OCI-LY7 (cell line): ENCODE data around the gene G2E3. TPM values are rescaled to one million over a fixed set of nuclear protein-coding genes. Genes with fewer than 3 reads are reported as not detected.

Source experiments
- BruUV-seq: library from RNA; stranded (reverse); fragments of 400-500 nt; replicated peaks from 2 replicates; lab custom pipeline; 2021; lab: Mats Ljungman, UMichigan
- CTCF ChIA-PET: fragments of 300-600 bp; sonication (Branson Sonifier 250); formaldehyde crosslinking; loops from one replicate; lab custom pipeline; 2022; ENCODE audit warnings: antibody characterized with exemption; ENCODE audit not compliant: unreplicated experiment; lab: Charles Lee
- POLR2A ChIA-PET: fragments of 300-600 bp; sonication (Branson Sonifier 250); formaldehyde crosslinking; loops from one replicate; lab custom pipeline; 2022; ENCODE audit warnings: antibody characterized with exemption; lab: Charles Lee
- DNase-seq: peaks from one replicate; pipeline ENCODE4 v3.0.0-alpha.2; 2015; ENCODE audit warnings: low spot score
- H2AFZ ChIP-seq: fragments of 200-600 bp; sonication (generic), shearing (Covaris generic); 2 replicates; pipeline ENCODE4 v1.6.1; 2014; ENCODE audit warnings: mild to moderate bottlenecking, antibody characterized with exemption, low read length, moderate library complexity
- H3K27ac ChIP-seq: fragments of 200-600 bp; sonication (generic); 2 replicates; pipeline ENCODE4 v1.5.1; 2014; ENCODE audit warnings: mixed run types, low read depth, mild to moderate bottlenecking, moderate library complexity, low read length, inconsistent platforms; ENCODE audit not compliant: poor library complexity, severe bottlenecking
- H3K36me3 ChIP-seq: fragments of 200-600 bp; sonication (generic); 2 replicates; pipeline ENCODE4 v1.6.1; 2014; ENCODE audit warnings: mild to moderate bottlenecking, antibody characterized with exemption, low read length, moderate library complexity, mixed read lengths; ENCODE audit not compliant: insufficient read depth
- H3K4me1 ChIP-seq: fragments of 200-600 bp; sonication (generic); 2 replicates; pipeline ENCODE4 v1.5.1; 2014; ENCODE audit warnings: mild to moderate bottlenecking, low read length; ENCODE audit not compliant: insufficient read depth, poor library complexity, severe bottlenecking
- H3K4me2 ChIP-seq: fragments of 200-600 bp; sonication (generic); 2 replicates; pipeline ENCODE4 v1.6.1; 2014; ENCODE audit warnings: mild to moderate bottlenecking, low read length
- H3K4me3 ChIP-seq: fragments of 200-600 bp; sonication (generic); 2 replicates; pipeline ENCODE4 v1.5.1; 2014; ENCODE audit warnings: mild to moderate bottlenecking, low read depth, low read length; ENCODE audit not compliant: poor library complexity, severe bottlenecking
- H3K79me2 ChIP-seq: fragments of 200-600 bp; sonication (generic); 2 replicates; pipeline ENCODE4 v1.6.1; 2016; ENCODE audit warnings: low read depth, mild to moderate bottlenecking, low read length, moderate library complexity, mixed read lengths; ENCODE audit not compliant: insufficient read depth
- H3K9me2 ChIP-seq: fragments of 200-600 bp; sonication (generic); 2 replicates; pipeline ENCODE4 v1.6.1; 2016; ENCODE audit warnings: mild to moderate bottlenecking, low read length, mixed read lengths; ENCODE audit not compliant: insufficient read depth
- H3K9me3 ChIP-seq: fragments of 200-600 bp; sonication (generic); 2 replicates; pipeline ENCODE4 v1.6.1; 2014; ENCODE audit warnings: mild to moderate bottlenecking, mixed run types, low read length, mixed read lengths
- H4K20me1 ChIP-seq: fragments of 200-600 bp; sonication (generic); 2 replicates; pipeline ENCODE4 v1.6.1; 2014; ENCODE audit warnings: mild to moderate bottlenecking, antibody characterized with exemption, low read length, moderate library complexity, mixed read lengths; ENCODE audit not compliant: insufficient read depth
- CTCF ChIP-seq: fragments of 200-600 bp; sonication (generic); conservative IDR thresholded peaks from 2 replicates; pipeline ENCODE4 v1.5.1; 2014; ENCODE audit warnings: mild to moderate bottlenecking, antibody characterized with exemption, low read length, moderate library complexity, mixed read lengths
- EZH2phosphoT487 ChIP-seq: fragments of 200-600 bp; sonication (generic); IDR thresholded peaks from 2 replicates; pipeline ENCODE4 v1.6.1; 2018; ENCODE audit warnings: low read depth, borderline replicate concordance, mild to moderate bottlenecking, mixed run types, antibody characterized with exemption, low read length, moderate library complexity, mixed read lengths
- intact Hi-C: fragments of 100-400 bp; cut with micrococcal nuclease; formaldehyde crosslinking; loops from one replicate; pipeline ENCODE4 v1.10.0; 2022; ENCODE audit not compliant: unreplicated experiment
- total RNA-seq, 2 experiments: library from RNA; depleted of rRNA in 1 of 2; stranded (reverse); fragments of >200 nt in 1 of 2; shearing (Covaris generic) in 1 of 2; gene quantifications; 2 replicates each; pipeline ENCODE4 v1.2.3, GENCODE V29; 2014 to 2022

Gene G2E3
- total RNA-seq, 2 experiments from 2014 or later: 22.3 to 43.9 TPM

GRCh38 chr14:30655658-30656057 lies 96.7 kb downstream of the G2E3 start:
- CTCF ChIA-PET: no interaction called here
- POLR2A ChIA-PET: interaction anchor here (0.7 kb wide), 1 partner anchor 224 kb away, joined by 3 read pairs; no protein-coding TSS in a partner anchor
- intact Hi-C loops: loop anchor here (10.0 kb wide), 3 partner anchors 249 to 699 kb away; no protein-coding TSS in a partner anchor
- Histone ChIP-seq H3K9me2 (no peaks in the 10 kb centered on the region), H3K27ac (no peak overlapping the region), H3K36me3 (peaks cover 96% of the 10 kb centered on the region), H2AFZ (no peak overlapping the region), H3K4me3 (no peak overlapping the region), H3K4me2 (no peak overlapping the region), H3K79me2 (no peaks in the 10 kb centered on the region; the same call in 1 of the 2 replicates), H3K9me3 (no peaks in the 10 kb centered on the region), H3K4me1 (no peaks in the 10 kb centered on the region), H4K20me1 (no peaks in the 10 kb centered on the region)
- no peak for TF ChIP-seq EZH2phosphoT487
- TF ChIP-seq CTCF: no peak
- no peak for DNase-seq
- no TSS peak for BruUV-seq

DNA sequence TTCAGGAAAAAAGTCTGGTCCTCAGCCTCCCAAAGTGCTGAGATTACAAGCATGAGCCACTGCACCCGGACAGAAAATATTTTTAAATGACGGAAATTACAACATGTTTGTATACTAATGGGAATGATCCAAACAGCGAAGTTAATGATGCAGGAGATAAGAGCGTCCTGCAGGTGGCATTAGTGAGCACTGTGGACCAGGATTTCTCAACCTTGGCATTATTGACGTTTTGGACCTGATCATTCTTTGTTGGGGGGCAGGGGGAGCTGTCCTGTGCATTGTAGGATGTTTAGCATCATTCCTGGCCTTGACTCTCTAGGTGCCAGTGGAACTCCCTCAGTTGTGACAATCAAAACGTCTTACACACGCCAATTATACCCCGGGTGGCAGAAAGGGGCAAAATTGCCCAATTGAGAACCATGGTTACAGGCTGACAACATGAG lies 97.3 kb downstream of the G2E3 start:
- H4K20me1 ChIP-seq: no peaks in the 10 kb centered on the region
- peaks cover 96% of the 10 kb centered on the region for H3K36me3 ChIP-seq
- H3K4me3 ChIP-seq: no peak overlapping the region
- ChIA-PET CTCF (no interaction called here), POLR2A (no interaction called here)
- intact Hi-C loops: loop anchor here (10.0 kb wide), 3 partner anchors 249 to 699 kb away; no protein-coding TSS in a partner anchor
- no peaks in the 10 kb centered on the region; the same call in 1 of the 2 replicates for H3K79me2 ChIP-seq
- BruUV-seq: no TSS peak
- no peaks in the 10 kb centered on the region for H3K9me3 ChIP-seq
- no peak for TF ChIP-seq EZH2phosphoT487
- peak; percentile 84 for TF ChIP-seq CTCF
- H3K27ac ChIP-seq: no peak overlapping the region
- DNase-seq: peak; percentile 60
- H2AFZ ChIP-seq: no peak overlapping the region
- no peaks in the 10 kb centered on the region for H3K9me2 ChIP-seq
- no peaks in the 10 kb centered on the region for H3K4me1 ChIP-seq
- no peak overlapping the region for H3K4me2 ChIP-seq

GRCh38 chr14:30657050-30657449 lies 98.1 kb downstream of the G2E3 start:
- no peak overlapping the region for H3K27ac ChIP-seq
- H3K36me3 ChIP-seq: peaks cover 96% of the 10 kb centered on the region
- H3K79me2 ChIP-seq: no peaks in the 10 kb centered on the region; the same call in 1 of the 2 replicates
- H3K9me2 ChIP-seq: no peaks in the 10 kb centered on the region
- DNase-seq: no peak
- intact Hi-C loops: loop anchor here (10.0 kb wide), 3 partner anchors 248 to 698 kb away; no protein-coding TSS in a partner anchor
- H4K20me1 ChIP-seq: no peaks in the 10 kb centered on the region
- ChIA-PET CTCF (no interaction called here), POLR2A (interaction anchor here (1.4 kb wide), 1 partner anchor 25 kb away, joined by 4 read pairs; no protein-coding TSS in a partner anchor)
- H3K9me3 ChIP-seq: no peaks in the 10 kb centered on the region
- no peak overlapping the region for H3K4me3 ChIP-seq
- BruUV-seq: no TSS peak
- no peaks in the 10 kb centered on the region for H3K4me1 ChIP-seq
- no peak overlapping the region for H3K4me2 ChIP-seq
- no peak overlapping the region for H2AFZ ChIP-seq
- TF ChIP-seq EZH2phosphoT487 (no peak), CTCF (no peak)
